Stimulated activated CD8-positive, alpha-beta memory T cell treated with anti-CD3 and anti-CD28 coated beads, Interleukin-12 subunit alpha, Interleukin-12 subunit beta, amount 100 ng/mL, for 24 hours (primary cell): ENCODE data around the gene SNRPA.
A peak's percentile ranks its signal among the peaks of the same experiment; 100 is the strongest.
"Not testable (repeated sequence)": the region's sequence is repeated elsewhere in the genome, so short reads cannot be mapped to it uniquely, and the experiment has no call there.

Experiments used
- DNase-seq: peaks from one replicate; pipeline ENCODE4 v3.0.0-alpha.2; 2020; ENCODE audit errors: extremely low read depth

SNRPA gene

GRCh38 chr19:40801426-40802299 lies 50.7 kb downstream of the SNRPA start:
- DNase-seq: no peak

GRCh38 chr19:40802300-40803169 lies 51.5 kb downstream of the SNRPA start:
- no peak for DNase-seq

GRCh38 chr19:40803170-40803856 lies 52.3 kb downstream of the SNRPA start:
- DNase-seq: no peak

- no peak for DNase-seq
Measured at GRCh38 chr19:40803857-40804782, 53.1 kb downstream of the SNRPA start.

- DNase-seq: no peak
Measured at GRCh38 chr19:40804783-40805242, 53.8 kb downstream of the SNRPA start.

DNA sequence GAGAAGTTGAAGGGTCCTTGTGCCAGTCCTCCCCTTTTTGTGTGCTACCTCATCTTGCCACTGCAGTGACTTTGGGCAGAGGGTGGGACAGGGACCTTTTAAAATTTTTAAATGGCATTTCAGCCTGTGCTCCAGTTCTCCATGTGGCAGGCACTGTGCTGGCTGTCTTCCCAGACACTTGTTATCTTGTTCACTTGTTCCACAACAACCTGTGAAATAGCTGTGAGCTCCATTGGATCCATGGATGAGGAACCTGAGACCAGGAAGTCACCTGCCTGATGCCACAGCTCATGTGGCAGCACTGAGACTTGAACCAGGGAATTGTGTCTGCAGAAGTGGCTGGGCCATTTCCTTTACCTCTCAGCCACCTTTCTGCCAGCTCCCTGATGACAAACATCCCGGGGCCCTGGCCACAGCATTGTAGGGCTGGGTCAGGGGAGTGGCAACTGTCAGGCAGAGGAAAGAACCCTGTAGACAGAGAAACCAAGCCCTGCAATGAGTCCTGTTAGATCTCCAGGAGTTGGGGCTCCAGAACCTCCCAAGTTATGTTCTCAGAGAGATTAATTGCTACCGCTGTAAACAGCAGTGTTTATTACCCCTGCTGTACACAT lies 54.4 kb downstream of the SNRPA start:
- DNase-seq: no peak

DNA sequence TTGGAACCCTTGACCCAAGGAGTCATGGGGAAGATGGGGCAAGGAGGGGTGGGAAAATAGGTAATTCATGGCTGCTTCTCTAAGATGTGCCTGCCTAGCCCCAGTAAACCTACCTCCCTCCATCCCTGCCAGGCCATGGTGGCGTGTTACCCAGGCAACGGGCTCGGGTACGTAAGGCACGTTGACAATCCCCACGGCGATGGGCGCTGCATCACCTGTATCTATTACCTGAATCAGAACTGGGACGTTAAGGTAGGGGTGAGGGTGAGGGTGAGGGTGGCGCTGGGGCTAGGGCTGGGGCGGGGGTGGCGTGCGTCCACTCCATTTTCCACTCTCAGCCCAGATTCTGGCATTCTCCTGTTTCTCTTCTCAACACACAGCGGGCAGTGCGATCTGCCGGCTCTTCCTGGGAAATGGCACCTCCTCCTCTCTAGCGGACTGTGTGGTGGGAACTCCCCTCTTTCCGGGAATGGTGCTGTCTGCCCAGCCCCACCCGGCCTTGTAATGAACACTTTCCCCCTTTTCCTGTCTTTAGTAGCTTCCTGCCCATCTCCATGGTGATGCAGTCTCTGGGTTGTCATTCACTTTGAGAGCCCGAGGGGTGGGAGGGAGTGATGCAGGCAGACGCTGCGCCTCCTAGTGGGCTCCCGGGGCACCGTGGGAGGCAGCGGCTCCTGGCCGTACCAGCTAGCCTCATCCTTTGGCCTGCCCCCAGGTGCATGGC lies 55.6 kb downstream of the SNRPA start:
- peak; percentile 64 for DNase-seq

DNA sequence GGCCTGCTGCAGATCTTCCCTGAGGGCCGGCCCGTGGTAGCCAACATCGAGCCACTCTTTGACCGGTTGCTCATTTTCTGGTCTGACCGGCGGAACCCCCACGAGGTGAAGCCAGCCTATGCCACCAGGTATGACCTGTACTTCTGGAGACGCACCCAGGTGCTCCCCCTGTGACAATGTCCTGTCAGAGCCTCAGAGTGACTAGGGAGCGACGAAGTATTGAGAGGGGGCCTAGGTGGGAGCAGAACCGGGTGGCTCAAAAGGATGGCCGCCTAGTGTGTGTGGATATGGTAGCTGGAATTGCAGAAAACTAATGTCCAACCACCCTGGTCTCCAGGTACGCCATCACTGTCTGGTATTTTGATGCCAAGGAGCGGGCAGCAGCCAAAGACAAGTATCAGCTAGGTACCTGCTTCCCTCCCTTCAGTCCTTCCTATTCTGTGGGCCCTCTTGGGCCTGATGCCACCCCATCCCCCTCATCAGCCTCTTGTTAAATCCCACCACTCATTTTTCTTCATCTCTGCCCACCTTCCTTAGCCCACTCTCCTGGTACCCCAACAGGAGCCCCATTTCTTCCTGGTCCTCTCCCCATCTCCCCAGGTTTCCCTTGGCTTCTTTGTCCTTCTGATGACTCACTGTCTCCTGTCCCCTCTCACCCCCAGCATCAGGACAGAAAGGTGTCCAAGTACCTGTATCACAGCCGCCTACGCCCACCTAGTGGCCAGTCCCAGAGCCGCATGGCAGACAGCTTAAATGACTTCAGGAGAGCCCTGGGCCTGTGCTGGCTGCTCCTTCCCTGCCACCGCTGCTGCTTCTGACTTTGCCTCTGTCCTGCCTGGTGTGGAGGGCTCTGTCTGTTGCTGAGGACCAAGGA lies 56.4 kb downstream of the SNRPA start:
- no peak for DNase-seq

GRCh38 chr19:40808021-40808325 lies 57.0 kb downstream of the SNRPA start:
- DNase-seq: no peak

- DNase-seq: no peak
Measured at GRCh38 chr19:40808497-40808896, 57.5 kb downstream of the SNRPA start.

DNA sequence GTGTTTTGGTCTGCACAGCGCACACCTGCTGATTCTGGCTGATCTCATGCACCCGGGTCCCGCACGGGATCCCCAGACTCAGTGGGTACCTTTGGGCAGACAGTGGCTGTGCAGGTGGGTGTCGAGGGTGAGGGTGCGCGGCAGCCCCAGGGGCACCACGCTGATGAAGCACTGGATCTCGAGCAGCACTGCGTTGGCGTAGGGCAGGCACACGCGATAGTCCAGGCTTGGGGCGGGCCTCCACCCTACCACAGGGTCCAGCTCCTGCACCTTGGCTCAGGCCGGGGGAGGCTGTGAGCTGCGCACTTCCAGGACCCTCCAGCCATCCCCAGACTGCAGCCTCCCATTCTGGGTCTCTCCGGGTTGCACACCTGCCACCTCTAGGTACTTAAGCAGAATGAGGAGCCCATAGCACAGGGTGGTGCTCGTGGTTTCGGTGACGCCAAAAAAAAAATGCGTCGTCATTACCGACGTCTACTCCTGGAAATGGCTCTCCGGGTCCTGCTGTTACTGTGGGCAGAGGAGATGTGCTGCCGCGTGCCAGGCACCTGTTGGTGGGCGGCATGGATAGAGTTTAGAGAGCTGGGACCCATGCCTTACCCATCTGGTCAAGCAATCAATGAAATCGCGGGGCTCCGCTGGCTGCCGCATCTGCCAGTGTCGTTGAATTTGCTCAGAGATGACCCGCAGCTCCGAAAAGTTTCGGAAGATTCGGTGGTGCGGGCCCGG lies 58.5 kb downstream of the SNRPA start:
- DNase-seq: no peak

- DNase-seq: no peak
Measured at GRCh38 chr19:40810160-40810559, 59.2 kb downstream of the SNRPA start.

DNA sequence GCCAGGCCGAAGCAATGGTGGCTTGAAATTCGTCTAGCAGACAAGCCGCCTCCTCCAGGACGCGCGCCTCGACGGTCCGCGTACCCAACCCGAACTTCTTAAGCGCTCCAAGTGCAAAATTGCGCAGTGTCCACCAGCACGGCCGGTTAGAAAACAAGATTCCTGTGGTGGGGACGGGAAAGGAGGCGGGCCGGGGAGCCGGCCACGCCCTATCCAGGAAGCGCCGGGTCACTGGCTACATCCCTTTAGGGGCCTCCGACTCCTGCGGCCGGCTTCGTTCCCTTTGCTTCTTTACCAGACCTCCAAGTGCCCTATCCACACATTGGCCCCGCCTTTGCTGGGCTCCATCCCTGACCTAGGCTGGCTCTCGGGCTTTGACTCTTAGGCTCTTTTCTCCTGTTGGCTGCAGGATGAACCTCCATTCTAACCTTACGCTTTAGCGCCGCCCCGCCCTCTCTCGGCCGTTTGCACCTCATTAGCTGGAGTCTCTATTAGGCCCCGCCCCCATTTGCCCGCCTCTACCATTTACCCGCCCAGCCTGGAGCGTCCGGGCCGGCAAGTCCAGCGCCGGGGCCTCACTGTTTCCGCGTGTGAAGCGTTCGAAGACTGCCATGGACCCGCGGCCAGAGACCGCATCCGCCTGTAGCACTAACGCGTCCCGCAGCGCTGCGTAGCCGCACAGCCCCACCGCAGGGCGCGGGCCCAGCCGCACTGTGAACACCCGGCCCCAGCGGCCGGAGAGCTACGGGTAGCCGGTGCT lies 59.8 kb downstream of the SNRPA start:
- DNase-seq: not testable (repeated sequence)

DNA sequence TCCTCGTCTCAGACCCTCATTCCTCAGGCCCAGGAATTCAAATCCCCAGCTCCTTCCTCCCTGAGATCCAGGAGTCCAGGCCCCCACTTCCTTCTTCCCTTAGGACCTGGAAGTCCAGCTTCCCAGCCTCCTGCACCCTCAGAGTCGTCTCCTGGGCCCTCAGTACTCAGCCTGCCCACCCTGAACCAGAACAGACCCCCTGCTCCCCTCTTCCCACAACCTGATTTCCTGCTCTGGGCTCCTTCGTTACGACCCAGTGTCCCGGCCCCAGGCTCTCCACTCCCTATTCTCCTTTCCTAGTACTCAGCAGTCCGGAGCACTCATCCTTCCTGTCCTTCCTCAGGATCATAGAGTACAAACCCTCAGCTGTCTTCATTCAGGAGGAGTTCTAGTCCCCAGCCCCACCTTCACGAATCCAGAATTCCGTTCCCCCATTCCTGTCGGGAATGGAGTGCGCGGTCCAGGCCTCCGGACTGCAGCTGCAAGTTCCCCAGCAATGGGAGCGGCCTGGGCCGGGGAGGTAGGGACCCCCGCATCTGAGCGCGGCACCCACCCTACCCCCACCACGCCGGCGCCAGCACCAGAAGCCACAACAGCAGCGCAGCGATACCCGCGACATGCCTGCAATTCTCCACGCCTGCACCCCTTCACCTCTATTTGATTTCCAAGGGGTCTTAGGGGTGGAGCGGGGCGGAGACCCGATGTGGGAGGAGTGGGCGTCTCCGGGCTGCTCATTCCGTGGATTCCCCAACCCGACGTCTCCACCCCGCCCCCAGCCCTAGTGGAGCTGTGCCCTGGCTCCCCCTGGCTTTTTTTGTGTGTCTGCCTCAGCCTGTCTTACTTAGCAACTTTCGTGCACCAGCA lies 60.7 kb downstream of the SNRPA start:
- no peak for DNase-seq

DNA sequence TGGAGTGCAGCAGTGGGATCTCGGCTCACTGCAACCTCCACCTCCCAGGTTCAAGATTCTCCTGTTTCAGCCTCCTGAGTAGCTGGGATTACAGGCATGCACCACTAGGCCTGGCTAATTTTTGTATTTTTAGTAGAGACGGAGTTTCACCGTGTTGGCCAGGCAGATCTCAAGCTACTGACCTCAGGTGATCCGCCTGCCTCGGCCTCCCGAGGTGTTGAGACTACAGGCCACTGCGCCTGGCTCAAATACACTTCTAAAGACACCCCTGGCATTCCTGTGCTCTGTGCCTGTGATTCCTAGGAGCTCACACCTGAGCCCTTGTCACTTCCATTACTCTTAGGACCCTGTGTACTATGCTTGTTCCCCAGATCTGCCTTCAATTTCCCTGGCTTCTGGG lies 61.6 kb downstream of the SNRPA start:
- DNase-seq: not testable (repeated sequence)

- no peak for DNase-seq
Measured at GRCh38 chr19:40813182-40813581, 62.2 kb downstream of the SNRPA start.
